Measurements from ENCODE around the gene FAM83F. TPM values are rescaled to one million over a fixed set of nuclear protein-coding genes. Genes with fewer than 3 reads are reported as not detected.

The FAM83F gene
- polyA plus RNA-seq, 4 donors, result 8.5 to 19.9 (median 14.0) TPM

GRCh38 chr22:40035351-40035750 is 40.6 kb downstream of the FAM83F start:
- FAIRE-seq, result no peak
- no peaks in the 10 kb centered on the region for H3K4me1 ChIP-seq (ENCODE audit: control insufficient read depth in 3 of 3, insufficient read depth in 2 of 3, low read depth in 1 of 3, low read length in 2 of 3)
- no peak for DNase-seq
- no peaks in the 10 kb centered on the region for H3K27me3 ChIP-seq (ENCODE audit: control insufficient read depth in 3 of 3, insufficient read depth in 3 of 3, low read length in 3 of 3)
- H3K4me3 ChIP-seq (ENCODE audit: low read depth in 1 of 3, low read length in 3 of 3), result no peak overlapping the region
- 92 to 95% (median 93%) methylated on average over 11 of the region's 11 CpGs for WGBS, 3 donors
- no peaks in the 10 kb centered on the region for H3K9me3 ChIP-seq (ENCODE audit: control insufficient read depth in 2 of 2, insufficient read depth in 1 of 2, low read depth in 1 of 2, low read length in 1 of 2)
- H3K36me3 ChIP-seq (ENCODE audit: control insufficient read depth in 3 of 3, insufficient read depth in 2 of 3, low read depth in 1 of 3, low read length in 3 of 3), result peaks cover 0 to 28% (median 0%) of the 10 kb centered on the region in 3 donors
- no peak overlapping the region for H3K27ac ChIP-seq (ENCODE audit: low read depth in 1 of 3, low read length in 2 of 3)

- H3K36me3 ChIP-seq (ENCODE audit: control insufficient read depth in 3 of 3, insufficient read depth in 2 of 3, low read depth in 1 of 3, low read length in 3 of 3), result peaks cover 0 to 21% (median 0%) of the 10 kb centered on the region in 3 donors
- no peak for FAIRE-seq
These were observed 41.4 kb downstream of the FAM83F start for GRCh38 chr22:40036126-40036525.

GRCh38 chr22:40036591-40037225 is 42.0 kb downstream of the FAM83F start:
- H3K4me3 ChIP-seq (ENCODE audit: low read depth in 1 of 3, low read length in 3 of 3), result no peak overlapping the region
- FAIRE-seq, result no peak
- no peaks in the 10 kb centered on the region for H3K4me1 ChIP-seq (ENCODE audit: control insufficient read depth in 3 of 3, insufficient read depth in 2 of 3, low read depth in 1 of 3, low read length in 2 of 3)
- H3K9me3 ChIP-seq (ENCODE audit: control insufficient read depth in 2 of 2, insufficient read depth in 1 of 2, low read depth in 1 of 2, low read length in 1 of 2), result no peaks in the 10 kb centered on the region
- H3K36me3 ChIP-seq (ENCODE audit: control insufficient read depth in 3 of 3, insufficient read depth in 2 of 3, low read depth in 1 of 3, low read length in 3 of 3), result peaks cover 0 to 16% (median 0%) of the 10 kb centered on the region in 3 donors
- no peak overlapping the region for H3K27ac ChIP-seq (ENCODE audit: low read depth in 1 of 3, low read length in 2 of 3)
- WGBS, 3 donors, result 24 to 32% (median 31%) methylated on average over 13 of the region's 13 CpGs
- DNase-seq, result peak; percentile 59 to 67
- no peaks in the 10 kb centered on the region for H3K27me3 ChIP-seq (ENCODE audit: control insufficient read depth in 3 of 3, insufficient read depth in 3 of 3, low read length in 3 of 3)

More at GRCh38 chr22:40036126-40036525, 41.4 kb downstream of the FAM83F start:
- Histone ChIP-seq H3K27ac (ENCODE audit: low read depth in 1 of 3, low read length in 2 of 3) (no peak overlapping the region), H3K9me3 (ENCODE audit: control insufficient read depth in 2 of 2, insufficient read depth in 1 of 2, low read depth in 1 of 2, low read length in 1 of 2) (no peaks in the 10 kb centered on the region), H3K4me1 (ENCODE audit: control insufficient read depth in 3 of 3, insufficient read depth in 2 of 3, low read depth in 1 of 3, low read length in 2 of 3) (no peaks in the 10 kb centered on the region), H3K27me3 (ENCODE audit: control insufficient read depth in 3 of 3, insufficient read depth in 3 of 3, low read length in 3 of 3) (no peaks in the 10 kb centered on the region), H3K4me3 (ENCODE audit: low read depth in 1 of 3, low read length in 3 of 3) (no peak overlapping the region)
- DNase-seq, result no peak
- 78 to 83% (median 80%) methylated on average over 6 of the region's 6 CpGs for WGBS, 3 donors

- Histone ChIP-seq H3K27me3 (ENCODE audit: control insufficient read depth in 3 of 3, insufficient read depth in 3 of 3, low read length in 3 of 3) (no peaks in the 10 kb centered on the region), H3K4me1 (ENCODE audit: control insufficient read depth in 3 of 3, insufficient read depth in 2 of 3, low read depth in 1 of 3, low read length in 2 of 3) (no peaks in the 10 kb centered on the region), H3K4me3 (ENCODE audit: low read depth in 1 of 3, low read length in 3 of 3) (no peak overlapping the region), H3K9me3 (ENCODE audit: control insufficient read depth in 2 of 2, insufficient read depth in 1 of 2, low read depth in 1 of 2, low read length in 1 of 2) (no peaks in the 10 kb centered on the region), H3K27ac (ENCODE audit: low read depth in 1 of 3, low read length in 2 of 3) (no peak overlapping the region), H3K36me3 (ENCODE audit: control insufficient read depth in 3 of 3, insufficient read depth in 2 of 3, low read depth in 1 of 3, low read length in 3 of 3) (peaks cover 0 to 12% (median 0%) of the 10 kb centered on the region in 3 donors)
- DNase-seq (no peak), FAIRE-seq (no peak)
- WGBS, 3 donors, result 88 to 94% (median 91%) methylated on average over 3 of the region's 3 CpGs
These were observed 42.6 kb downstream of the FAM83F start for GRCh38 chr22:40037320-40037719.

GRCh38 chr22:40039482-40040115 is 44.8 kb downstream of the FAM83F start:
- H3K36me3 ChIP-seq (ENCODE audit: control insufficient read depth in 3 of 3, insufficient read depth in 2 of 3, low read depth in 1 of 3, low read length in 3 of 3), result peaks cover 0 to 3% (median 0%) of the 10 kb centered on the region in 3 donors
- H3K9me3 ChIP-seq (ENCODE audit: control insufficient read depth in 2 of 2, insufficient read depth in 1 of 2, low read depth in 1 of 2, low read length in 1 of 2), result no peaks in the 10 kb centered on the region
- peaks cover 0 to 4% (median 4%) of the 10 kb centered on the region in 3 donors for H3K4me1 ChIP-seq (ENCODE audit: control insufficient read depth in 3 of 3, insufficient read depth in 2 of 3, low read depth in 1 of 3, low read length in 2 of 3)
- DNase-seq (no peak), FAIRE-seq (no peak)
- no peak overlapping the region for H3K27ac ChIP-seq (ENCODE audit: low read depth in 1 of 3, low read length in 2 of 3)
- no peaks in the 10 kb centered on the region for H3K27me3 ChIP-seq (ENCODE audit: control insufficient read depth in 3 of 3, insufficient read depth in 3 of 3, low read length in 3 of 3)
- no peak overlapping the region for H3K4me3 ChIP-seq (ENCODE audit: low read depth in 1 of 3, low read length in 3 of 3)
- 60 to 67% (median 61%) methylated on average over 11 of the region's 11 CpGs for WGBS, 3 donors

GRCh38 chr22:40040927-40041326 is 46.2 kb downstream of the FAM83F start:
- Histone ChIP-seq H3K36me3 (ENCODE audit: control insufficient read depth in 3 of 3, insufficient read depth in 2 of 3, low read depth in 1 of 3, low read length in 3 of 3) (no peaks in the 10 kb centered on the region), H3K27me3 (ENCODE audit: control insufficient read depth in 3 of 3, insufficient read depth in 3 of 3, low read length in 3 of 3) (no peaks in the 10 kb centered on the region), H3K4me3 (ENCODE audit: low read depth in 1 of 3, low read length in 3 of 3) (no peak overlapping the region), H3K4me1 (ENCODE audit: control insufficient read depth in 3 of 3, insufficient read depth in 2 of 3, low read depth in 1 of 3, low read length in 2 of 3) (peaks cover 0 to 8% (median 4%) of the 10 kb centered on the region in 3 donors), H3K27ac (ENCODE audit: low read depth in 1 of 3, low read length in 2 of 3) (no peak overlapping the region), H3K9me3 (ENCODE audit: control insufficient read depth in 2 of 2, insufficient read depth in 1 of 2, low read depth in 1 of 2, low read length in 1 of 2) (no peaks in the 10 kb centered on the region)
- FAIRE-seq, result no peak
- peak in 1 of 2 donors; percentile 32 for DNase-seq
- 8 to 22% (median 15%) methylated on average over 4 of the region's 4 CpGs for WGBS, 3 donors

GRCh38 chr22:40041366-40042137 is 46.8 kb downstream of the FAM83F start:
- Histone ChIP-seq H3K4me3 (ENCODE audit: low read depth in 1 of 3, low read length in 3 of 3) (no peak overlapping the region), H3K9me3 (ENCODE audit: control insufficient read depth in 2 of 2, insufficient read depth in 1 of 2, low read depth in 1 of 2, low read length in 1 of 2) (no peaks in the 10 kb centered on the region), H3K4me1 (ENCODE audit: control insufficient read depth in 3 of 3, insufficient read depth in 2 of 3, low read depth in 1 of 3, low read length in 2 of 3) (peaks cover 2 to 12% (median 4%) of the 10 kb centered on the region in 3 donors), H3K27ac (ENCODE audit: low read depth in 1 of 3, low read length in 2 of 3) (no peak overlapping the region), H3K36me3 (ENCODE audit: control insufficient read depth in 3 of 3, insufficient read depth in 2 of 3, low read depth in 1 of 3, low read length in 3 of 3) (no peaks in the 10 kb centered on the region), H3K27me3 (ENCODE audit: control insufficient read depth in 3 of 3, insufficient read depth in 3 of 3, low read length in 3 of 3) (no peaks in the 10 kb centered on the region)
- FAIRE-seq, result no peak
- 73 to 85% (median 78%) methylated on average over 8 of the region's 8 CpGs for WGBS, 3 donors
- no peak for DNase-seq

- FAIRE-seq (no peak), DNase-seq (no peak)
- no peak overlapping the region for H3K4me3 ChIP-seq (ENCODE audit: low read depth in 1 of 3, low read length in 3 of 3)
- no peaks in the 10 kb centered on the region for H3K27me3 ChIP-seq (ENCODE audit: control insufficient read depth in 3 of 3, insufficient read depth in 3 of 3, low read length in 3 of 3)
- 78 to 85% (median 79%) methylated on average over 4 of the region's 4 CpGs for WGBS, 3 donors
- no peaks in the 10 kb centered on the region for H3K9me3 ChIP-seq (ENCODE audit: control insufficient read depth in 2 of 2, insufficient read depth in 1 of 2, low read depth in 1 of 2, low read length in 1 of 2)
- H3K4me1 ChIP-seq (ENCODE audit: control insufficient read depth in 3 of 3, insufficient read depth in 2 of 3, low read depth in 1 of 3, low read length in 2 of 3), result peaks cover 2 to 12% (median 7%) of the 10 kb centered on the region in 3 donors
- H3K27ac ChIP-seq (ENCODE audit: low read depth in 1 of 3, low read length in 2 of 3), result no peak overlapping the region
- no peaks in the 10 kb centered on the region for H3K36me3 ChIP-seq (ENCODE audit: control insufficient read depth in 3 of 3, insufficient read depth in 2 of 3, low read depth in 1 of 3, low read length in 3 of 3)
These were observed 47.6 kb downstream of the FAM83F start for GRCh38 chr22:40042312-40042711.

All from small intestine (tissue), 7 donors.